ENCODE results near the gene C1QTNF1. TPM values are rescaled to one million over a fixed set of nuclear protein-coding genes. Genes with fewer than 3 reads are reported as not detected.

C1QTNF1 gene
- total RNA-seq, 2 experiments from 2014 or later = not detected

DNA sequence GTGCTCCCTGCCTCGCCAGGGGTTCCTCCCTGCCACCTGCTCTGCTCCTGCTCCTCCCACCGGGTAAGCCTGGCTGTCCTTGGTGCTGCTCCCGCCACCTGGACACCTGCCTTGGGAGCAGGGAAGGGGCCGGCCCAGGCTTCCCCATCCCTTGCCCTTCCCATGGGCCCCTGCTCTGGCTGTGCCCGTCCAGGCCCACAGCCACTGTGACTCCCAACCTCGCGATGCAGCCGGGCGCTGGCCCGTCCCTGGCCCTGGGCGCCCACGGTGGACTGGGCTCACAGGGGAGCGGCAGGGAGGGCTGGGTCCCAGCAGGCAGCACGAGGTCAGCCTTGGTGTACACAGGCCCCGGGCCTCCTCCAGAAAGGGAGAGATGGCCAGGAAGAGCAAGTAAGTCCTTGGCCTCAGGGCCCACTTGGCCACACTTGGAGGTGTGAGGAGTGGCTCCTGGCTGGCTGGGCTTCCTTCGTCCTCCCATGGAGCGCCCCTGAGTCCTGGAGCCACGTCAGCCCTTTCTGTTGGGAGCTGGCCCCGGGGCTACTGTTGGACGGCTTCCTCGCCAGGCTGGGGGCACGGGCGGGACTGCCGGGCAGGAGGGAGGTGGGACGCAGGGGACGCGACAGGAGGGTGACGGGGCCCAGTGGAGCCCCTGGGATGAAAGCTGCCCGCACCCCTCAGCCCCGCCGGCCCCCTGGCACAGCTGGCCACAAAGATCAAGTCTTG, 65.9 kb downstream of the C1QTNF1 start:
- Histone ChIP-seq H3K36me3 (ENCODE audit: insufficient read depth, low read length) (no peaks in the 10 kb centered on the region), H3K4me3 (ENCODE audit: low read depth, low read length, poor library complexity, severe bottlenecking) (no peak overlapping the region), H3K9me3 (ENCODE audit: low read length) (no peaks in the 10 kb centered on the region), H3K9me2 (ENCODE audit: insufficient read depth, low read length) (no peaks in the 10 kb centered on the region), H2AFZ (ENCODE audit: low read length) (no peak overlapping the region), H3K4me2 (ENCODE audit: low read length) (no peak overlapping the region), H3K4me1 (ENCODE audit: insufficient read depth, low read length, poor library complexity, severe bottlenecking) (no peaks in the 10 kb centered on the region), H3K79me2 (ENCODE audit: insufficient read depth, low read depth, low read length) (no peaks in the 10 kb centered on the region), H3K27ac (ENCODE audit: low read depth, low read length, poor library complexity, severe bottlenecking) (no peak overlapping the region), H4K20me1 (ENCODE audit: insufficient read depth, low read length) (no peaks in the 10 kb centered on the region)
- intact Hi-C loops (cut with micrococcal nuclease; ENCODE audit: unreplicated experiment) = loop anchor here (5.0 kb wide), 1 partner anchor 97 kb away; no protein-coding TSS in a partner anchor
- no TSS peak for BruUV-seq (replicated peaks)
- POLR2A ChIA-PET = interaction anchor here (0.6 kb wide), 1 partner anchor 46 kb away, joined by 3 read pairs; no protein-coding TSS in a partner anchor
- no peak for DNase-seq (ENCODE audit: low spot score)
- no peak for TF ChIP-seq EZH2phosphoT487 (IDR thresholded peaks at IDR 0.05; ENCODE audit: borderline replicate concordance, low read depth, low read length)
- no peak for TF ChIP-seq CTCF (conservative IDR thresholded peaks at IDR 0.05; ENCODE audit: low read length)
- CTCF ChIA-PET (ENCODE audit: unreplicated experiment) = interaction anchor here (1.0 kb wide), 1 partner anchor 303 kb away, joined by 4 read pairs; no protein-coding TSS in a partner anchor

- ChIA-PET POLR2A (no interaction called here), CTCF (ENCODE audit: unreplicated experiment) (no interaction called here)
- Histone ChIP-seq H2AFZ (ENCODE audit: low read length) (no peak overlapping the region), H3K4me3 (ENCODE audit: low read depth, low read length, poor library complexity, severe bottlenecking) (no peak overlapping the region), H3K9me3 (ENCODE audit: low read length) (no peaks in the 10 kb centered on the region), H3K4me2 (ENCODE audit: low read length) (no peak overlapping the region), H3K4me1 (ENCODE audit: insufficient read depth, low read length, poor library complexity, severe bottlenecking) (no peaks in the 10 kb centered on the region), H4K20me1 (ENCODE audit: insufficient read depth, low read length) (no peaks in the 10 kb centered on the region), H3K36me3 (ENCODE audit: insufficient read depth, low read length) (no peaks in the 10 kb centered on the region), H3K79me2 (ENCODE audit: insufficient read depth, low read depth, low read length) (no peaks in the 10 kb centered on the region), H3K9me2 (ENCODE audit: insufficient read depth, low read length) (no peaks in the 10 kb centered on the region), H3K27ac (ENCODE audit: low read depth, low read length, poor library complexity, severe bottlenecking) (no peak overlapping the region)
- BruUV-seq (replicated peaks) = no TSS peak
- intact Hi-C loops (cut with micrococcal nuclease; ENCODE audit: unreplicated experiment) = no loop called here
- TF ChIP-seq EZH2phosphoT487 (IDR thresholded peaks at IDR 0.05; ENCODE audit: borderline replicate concordance, low read depth, low read length) (no peak), CTCF (conservative IDR thresholded peaks at IDR 0.05; ENCODE audit: low read length) (no peak)
- no peak for DNase-seq (ENCODE audit: low spot score)
Measured at GRCh38 chr17:79090443-79091225, 66.7 kb downstream of the C1QTNF1 start.
